Esophagus muscularis mucosa (tissue), 4 donors: ENCODE measurements around the gene CDH18. TPM values are rescaled to one million over a fixed set of nuclear protein-coding genes. Genes with fewer than 3 reads are reported as not detected.

ENCODE experiments used
- DNase-seq: peaks from one replicate; pipeline ENCODE4 v3.0.0-alpha.2; 2017; ENCODE audit errors: extremely low spot score
- H3K27ac ChIP-seq, 4 donors: fragments of 200-600 bp; sonication (generic); replicated peaks in 1 of 4; 1 replicate in 3 of 4; 2 replicates in 1 of 4; pipeline ENCODE4 v1.5.1; 2016 to 2019; ENCODE audit warnings: mild to moderate bottlenecking in 1 of 4
- H3K27me3 ChIP-seq, 4 donors: fragments of 200-600 bp; sonication (generic); one replicate each; pipeline versions ENCODE4 v1.5.1 to v1.6.0; 2016 to 2019
- H3K36me3 ChIP-seq, 4 donors: fragments of 200-600 bp; sonication (generic); one replicate each; pipeline ENCODE4 v1.5.1; 2016 to 2019
- H3K4me1 ChIP-seq, 4 donors: fragments of 200-600 bp; sonication (generic); one replicate each; pipeline ENCODE4 v1.5.1; 2016 to 2019
- H3K4me3 ChIP-seq, 4 donors: fragments of 200-600 bp; sonication (generic); 1 replicate in 2 of 4; 2 replicates in 2 of 4; pipeline ENCODE4 v1.5.1; 2016 to 2019; ENCODE audit warnings: mild to moderate bottlenecking in 4 of 4, moderate library complexity in 1 of 4
- H3K9me3 ChIP-seq, 4 donors: fragments of 200-600 bp; sonication (generic); 1 replicate in 3 of 4; 2 replicates in 1 of 4; pipeline ENCODE4 v1.5.1; 2016 to 2019
- CTCF ChIP-seq, 3 experiments: fragments of 200-600 bp in 2 of 3; fragments of 450-650 bp in 1 of 3; sonication (generic) in 2 of 3; IDR thresholded peaks; one replicate each; pipeline ENCODE4 v1.5.1; 2017 to 2019; ENCODE audit warnings: antibody characterized with exemption in 3 of 3, mild to moderate bottlenecking in 2 of 3, moderate library complexity in 1 of 3
- EP300 ChIP-seq: sonication (generic); formaldehyde crosslinking; IDR thresholded peaks from one replicate; pipeline ENCODE4 v1.6.1; 2017; ENCODE audit warnings: antibody characterized with exemption
- POLR2A ChIP-seq: fragments of 450-650 bp; IDR thresholded peaks from one replicate; pipeline ENCODE4 v1.6.1; 2017; ENCODE audit warnings: antibody characterized with exemption, moderate library complexity, mild to moderate bottlenecking, low read depth
- POLR2AphosphoS5 ChIP-seq, 2 donors: sonication (generic); formaldehyde crosslinking; IDR thresholded peaks; one replicate each; pipeline ENCODE4 v1.6.1; 2017; ENCODE audit warnings: antibody characterized with exemption in 2 of 2
- WGBS: methylation state at CpG from one replicate; pipeline ENCODE4 v1.1.5; 2018; 5-methylcytosine and 5-hydroxymethylcytosine counted together
- intact Hi-C: fragments of 100-400 bp; cut with DNase I; formaldehyde crosslinking; loops from one replicate; pipeline ENCODE4 v1.15.1; 2023
- total RNA-seq, 4 donors: library from RNA; depleted of rRNA; stranded (reverse); fragments of >200 nt; gene quantifications; one replicate each; pipeline versions ENCODE4 v1.1.0 to v1.2.1, GENCODE V29; 2016

Gene CDH18
- total RNA-seq, 4 donors from 2014 or later: under 0.01 to 0.65 TPM; not detected in 2

- Histone ChIP-seq H3K4me1 (no peaks in the 10 kb centered on the region), H3K27ac (no peak overlapping the region), H3K27me3 (no peaks in the 10 kb centered on the region), H3K4me3 (no peak overlapping the region), H3K9me3 (no peaks in the 10 kb centered on the region), H3K36me3 (no peaks in the 10 kb centered on the region)
- intact Hi-C loops: no loop called here
- DNase-seq: no peak
- TF ChIP-seq CTCF (IDR thresholded peaks at IDR 0.05) (no peak), POLR2AphosphoS5 (IDR thresholded peaks at IDR 0.05) (no peak), POLR2A (no peak), EP300 (no peak)
These were observed 500.5 kb downstream of the CDH18 start for GRCh38 chr5:19487480-19487879.

GRCh38 chr5:19479562-19479961 lies 508.4 kb downstream of the CDH18 start:
- Histone ChIP-seq H3K9me3 (no peaks in the 10 kb centered on the region), H3K4me1 (no peaks in the 10 kb centered on the region), H3K27me3 (no peaks in the 10 kb centered on the region), H3K4me3 (no peak overlapping the region), H3K27ac (no peak overlapping the region), H3K36me3 (no peaks in the 10 kb centered on the region)
- DNase-seq: no peak
- WGBS: 84% methylated on average over 5 of the region's 5 CpGs
- intact Hi-C loops: no loop called here
- TF ChIP-seq POLR2AphosphoS5 (IDR thresholded peaks at IDR 0.05) (no peak), CTCF (IDR thresholded peaks at IDR 0.05) (no peak), POLR2A (no peak), EP300 (no peak)

- H3K27ac ChIP-seq: no peak overlapping the region
- no peaks in the 10 kb centered on the region for H3K9me3 ChIP-seq
- H3K4me1 ChIP-seq: no peaks in the 10 kb centered on the region
- no peak for DNase-seq
- intact Hi-C loops: no loop called here
- WGBS: 53% methylated on average over 1 of the region's 1 CpG
- H3K27me3 ChIP-seq: no peaks in the 10 kb centered on the region
- H3K36me3 ChIP-seq: no peaks in the 10 kb centered on the region
- H3K4me3 ChIP-seq: no peak overlapping the region
- TF ChIP-seq CTCF (IDR thresholded peaks at IDR 0.05) (no peak), EP300 (no peak), POLR2AphosphoS5 (IDR thresholded peaks at IDR 0.05) (no peak), POLR2A (no peak)
These were observed 526.0 kb downstream of the CDH18 start for GRCh38 chr5:19462019-19462418.

GRCh38 chr5:19424506-19424905 lies 563.5 kb downstream of the CDH18 start:
- no peak overlapping the region for H3K27ac ChIP-seq
- H3K4me3 ChIP-seq: no peak overlapping the region
- no peaks in the 10 kb centered on the region for H3K36me3 ChIP-seq
- intact Hi-C loops: no loop called here
- whole genome bisulfite sequencing: 87% methylated on average over 3 of the region's 3 CpGs
- H3K9me3 ChIP-seq: no peaks in the 10 kb centered on the region
- H3K4me1 ChIP-seq: no peaks in the 10 kb centered on the region
- no peak for TF ChIP-seq POLR2A
- TF ChIP-seq POLR2AphosphoS5 (IDR thresholded peaks at IDR 0.05): no peak
- no peak for TF ChIP-seq CTCF (IDR thresholded peaks at IDR 0.05)
- no peak for TF ChIP-seq EP300
- H3K27me3 ChIP-seq: no peaks in the 10 kb centered on the region
- no peak for DNase-seq
